Endothelial cell (in vitro differentiated cells): ENCODE data around the gene RTCA. TPM values are rescaled to one million over a fixed set of nuclear protein-coding genes. Genes with fewer than 3 reads are reported as not detected.

ENCODE experiments used
- DNase-seq: peaks from one replicate; pipeline ENCODE4 v3.0.0; 2021; ENCODE audit warnings: low spot score
- H3K27ac Mint-ChIP-seq: one replicate; pipeline ENCODE4 v1.8.0; 2021; ENCODE audit warnings: mixed read lengths, inconsistent platforms; ENCODE audit not compliant: unreplicated experiment
- H3K27me3 Mint-ChIP-seq: one replicate; pipeline ENCODE4 v1.8.0; 2021; ENCODE audit warnings: mild to moderate bottlenecking, moderate library complexity, mixed read lengths, inconsistent platforms; ENCODE audit not compliant: unreplicated experiment
- H3K36me3 Mint-ChIP-seq: one replicate; pipeline ENCODE4 v1.8.0; 2021; ENCODE audit warnings: mild to moderate bottlenecking, low read depth, mixed read lengths, inconsistent platforms; ENCODE audit not compliant: unreplicated experiment
- H3K4me1 Mint-ChIP-seq: one replicate; pipeline ENCODE4 v1.8.0; 2021; ENCODE audit warnings: mild to moderate bottlenecking, mixed read lengths, inconsistent platforms; ENCODE audit not compliant: unreplicated experiment
- H3K4me3 Mint-ChIP-seq: one replicate; pipeline ENCODE4 v1.8.0; 2021; ENCODE audit warnings: mild to moderate bottlenecking, mixed read lengths, inconsistent platforms; ENCODE audit not compliant: unreplicated experiment
- H3K9me3 Mint-ChIP-seq: one replicate; pipeline ENCODE4 v1.8.0; 2021; ENCODE audit warnings: mixed read lengths, inconsistent platforms; ENCODE audit not compliant: unreplicated experiment
- total RNA-seq: library from RNA; stranded (reverse); fragmentation: NEBNext Ultra II Directional; extraction: Animal tissue kit (Norgen Biotek cat#: 25700); gene quantifications from one replicate; pipeline ENCODE4 v1.2.1, GENCODE V29; 2021; ENCODE audit not compliant: unreplicated experiment
- TF ChIP-seq, protein P1 (sequence below): fragments of 200-600 bp; sonication (generic); IDR thresholded peaks from one replicate; pipeline ENCODE4 v1.5.0; 2021; ENCODE audit warnings: antibody characterized with exemption; ENCODE audit not compliant: unreplicated experiment

Gene RTCA
- total RNA-seq, 1 donor from 2014 or later, result 46.3 TPM

DNA sequence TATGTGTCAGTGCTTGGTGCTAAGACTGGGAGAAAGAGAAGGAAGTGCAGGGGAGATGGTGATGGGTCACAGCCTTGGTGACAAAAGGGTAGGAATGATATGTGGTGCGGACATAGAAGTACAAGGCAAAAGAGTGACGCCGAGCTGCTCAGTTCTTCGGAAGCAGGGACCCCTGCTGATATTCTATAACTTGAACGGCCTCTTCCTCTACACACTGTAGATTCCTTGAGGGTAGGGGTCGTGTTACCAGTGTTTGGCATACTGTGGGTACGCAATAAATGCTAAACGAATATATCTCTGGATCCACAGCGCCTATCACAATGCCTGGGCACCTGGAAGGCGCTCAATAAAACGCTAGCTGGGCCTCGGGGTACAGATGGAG, 16.9 kb upstream of the RTCA start:
- H3K4me1 Mint-ChIP-seq, result no peaks in the 10 kb centered on the region
- no peak overlapping the region for H3K27ac Mint-ChIP-seq
- no peaks in the 10 kb centered on the region for H3K36me3 Mint-ChIP-seq
- H3K27me3 Mint-ChIP-seq, result no peaks in the 10 kb centered on the region
- no peaks in the 10 kb centered on the region for H3K9me3 Mint-ChIP-seq
- no peak overlapping the region for H3K4me3 Mint-ChIP-seq
- DNase-seq, result no peak
- TF ChIP-seq, protein P1, sequence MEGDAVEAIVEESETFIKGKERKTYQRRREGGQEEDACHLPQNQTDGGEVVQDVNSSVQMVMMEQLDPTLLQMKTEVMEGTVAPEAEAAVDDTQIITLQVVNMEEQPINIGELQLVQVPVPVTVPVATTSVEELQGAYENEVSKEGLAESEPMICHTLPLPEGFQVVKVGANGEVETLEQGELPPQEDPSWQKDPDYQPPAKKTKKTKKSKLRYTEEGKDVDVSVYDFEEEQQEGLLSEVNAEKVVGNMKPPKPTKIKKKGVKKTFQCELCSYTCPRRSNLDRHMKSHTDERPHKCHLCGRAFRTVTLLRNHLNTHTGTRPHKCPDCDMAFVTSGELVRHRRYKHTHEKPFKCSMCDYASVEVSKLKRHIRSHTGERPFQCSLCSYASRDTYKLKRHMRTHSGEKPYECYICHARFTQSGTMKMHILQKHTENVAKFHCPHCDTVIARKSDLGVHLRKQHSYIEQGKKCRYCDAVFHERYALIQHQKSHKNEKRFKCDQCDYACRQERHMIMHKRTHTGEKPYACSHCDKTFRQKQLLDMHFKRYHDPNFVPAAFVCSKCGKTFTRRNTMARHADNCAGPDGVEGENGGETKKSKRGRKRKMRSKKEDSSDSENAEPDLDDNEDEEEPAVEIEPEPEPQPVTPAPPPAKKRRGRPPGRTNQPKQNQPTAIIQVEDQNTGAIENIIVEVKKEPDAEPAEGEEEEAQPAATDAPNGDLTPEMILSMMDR, result no peak

DNA sequence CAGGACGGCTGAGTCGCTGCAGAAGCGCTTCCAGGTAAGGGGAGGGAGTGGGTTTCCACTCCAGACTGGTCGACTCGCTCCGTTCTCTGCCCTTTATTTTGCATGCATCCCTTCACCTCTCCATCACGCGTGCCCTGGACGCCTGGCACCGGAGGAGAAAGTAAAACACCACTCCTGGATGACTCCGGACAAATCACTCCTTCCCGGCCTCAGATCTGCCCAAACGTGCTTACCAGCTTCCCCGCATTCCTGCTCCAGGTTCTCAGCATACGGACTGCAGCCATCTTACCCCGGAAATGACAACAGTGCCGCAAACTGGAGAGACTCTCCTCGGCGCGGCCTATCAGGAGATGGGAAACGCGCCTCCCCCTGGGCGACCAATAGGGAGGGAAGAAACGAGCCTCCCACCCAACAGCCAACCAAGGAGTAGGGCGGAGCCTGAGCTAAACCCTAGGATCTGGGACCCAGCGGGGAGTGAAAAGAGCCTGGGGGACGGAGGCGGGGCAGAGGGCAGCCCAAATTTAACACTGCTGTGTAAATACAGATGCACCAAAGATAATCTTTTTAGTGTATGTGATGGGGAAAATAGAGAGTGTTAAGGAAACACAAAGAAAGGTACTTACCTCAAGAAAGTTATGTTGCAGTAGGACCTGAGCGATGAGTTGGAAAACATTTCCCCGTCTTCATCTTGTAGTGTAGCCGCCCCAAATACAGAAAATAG, 16.3 kb upstream of the RTCA start, which contains the start of gene DBT:
Gene DBT (minus strand): TSS at position 298 of the 721 bp plus-strand sequence. CDS start 14 bp downstream, at position 284.
- Mint-ChIP-seq H3K9me3 (no peaks in the 10 kb centered on the region), H3K27ac (no peak within 1 kb of the TSS), H3K4me3 (no peak within 1 kb of the TSS), H3K4me1 (no peaks in the 10 kb centered on the region), H3K36me3 (no peaks in the 10 kb centered on the region), H3K27me3 (no peaks in the 10 kb centered on the region)
- DNase-seq, result peak; percentile 88
- TF ChIP-seq, protein P1, result no peak

DNA sequence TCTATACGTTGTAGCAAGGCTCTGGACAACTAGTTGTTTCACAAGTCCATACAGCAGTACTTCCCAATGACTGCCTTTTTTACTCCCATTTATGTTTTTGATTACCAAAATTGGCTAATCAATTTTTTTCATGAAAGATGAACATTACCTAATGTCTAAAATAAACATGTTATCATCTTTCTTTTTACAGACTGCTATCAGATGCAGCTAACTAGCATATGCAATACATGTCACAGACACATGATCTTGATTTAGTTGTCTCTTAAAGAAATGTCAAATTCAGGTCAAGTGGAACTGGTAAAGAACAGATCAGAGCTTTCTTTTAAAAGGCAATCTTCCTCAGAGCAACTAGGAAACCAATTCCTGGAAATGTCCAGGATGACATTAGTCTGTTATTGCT, 15.8 kb upstream of the RTCA start:
- H3K36me3 Mint-ChIP-seq, result no peaks in the 10 kb centered on the region
- DNase-seq, result no peak
- no peaks in the 10 kb centered on the region for H3K4me1 Mint-ChIP-seq
- no peaks in the 10 kb centered on the region for H3K9me3 Mint-ChIP-seq
- no peak overlapping the region for H3K27ac Mint-ChIP-seq
- TF ChIP-seq, protein P1, result no peak
- no peak overlapping the region for H3K4me3 Mint-ChIP-seq
- H3K27me3 Mint-ChIP-seq, result no peaks in the 10 kb centered on the region

DNA sequence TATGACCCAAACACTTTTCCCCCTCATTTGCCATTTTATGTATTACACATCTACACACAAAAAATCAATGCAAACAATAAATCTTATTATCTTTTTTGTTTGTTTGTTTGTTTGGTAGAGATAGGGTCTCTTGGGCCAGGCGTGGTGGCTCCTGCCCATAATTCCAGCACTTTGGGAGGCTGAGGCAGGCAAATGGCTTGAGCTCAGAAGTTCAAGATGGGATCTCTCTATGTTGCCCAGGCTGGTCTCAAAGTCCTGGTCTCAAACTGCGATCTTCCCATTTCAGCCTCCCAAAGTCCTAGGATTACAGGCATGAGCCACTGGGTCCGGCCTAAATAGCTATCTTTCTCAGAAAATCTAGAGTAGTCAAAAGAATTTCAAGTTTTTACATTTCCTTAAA, 15.2 kb upstream of the RTCA start:
- Mint-ChIP-seq H3K27ac (no peak overlapping the region), H3K9me3 (no peaks in the 10 kb centered on the region), H3K4me1 (no peaks in the 10 kb centered on the region), H3K36me3 (no peaks in the 10 kb centered on the region), H3K27me3 (no peaks in the 10 kb centered on the region), H3K4me3 (no peak overlapping the region)
- DNase-seq, result no peak
- TF ChIP-seq, protein P1, result no peak

DNA sequence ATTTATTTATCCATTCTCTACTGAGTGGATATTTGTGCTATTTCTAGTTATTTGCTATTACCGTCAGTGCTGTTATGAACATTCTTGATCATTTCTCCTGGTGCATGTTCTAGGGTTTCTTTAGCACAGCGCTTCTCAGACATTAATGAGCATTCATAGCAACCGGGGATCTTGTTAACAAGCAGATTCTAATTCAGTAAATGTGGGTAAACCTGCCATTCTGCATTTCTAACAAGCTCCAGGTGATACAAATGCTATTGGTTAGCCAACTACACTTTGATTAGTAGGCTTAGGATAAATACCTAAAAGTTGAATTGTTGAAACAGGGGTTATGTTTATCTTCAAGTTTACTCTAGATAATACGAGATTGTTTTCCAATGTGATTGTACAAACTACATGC, 13.1 kb upstream of the RTCA start:
- Mint-ChIP-seq H3K27ac (no peak overlapping the region), H3K27me3 (no peaks in the 10 kb centered on the region), H3K4me1 (no peaks in the 10 kb centered on the region), H3K9me3 (no peaks in the 10 kb centered on the region), H3K36me3 (no peaks in the 10 kb centered on the region), H3K4me3 (no peak overlapping the region)
- TF ChIP-seq, protein P1, result no peak
- no peak for DNase-seq
